Omental fat pad (tissue), 4 donors: ENCODE data around the gene MYO5A. TPM values are rescaled to one million over a fixed set of nuclear protein-coding genes. Genes with fewer than 3 reads are reported as not detected.

Experiments used
- ATAC-seq: fragments of 150-250 bp; one replicate; pipeline ENCODE4 v1.9.1; 2016; ENCODE audit warnings: mild to moderate bottlenecking, moderate library complexity; ENCODE audit not compliant: low FRiP score
- DNase-seq: peaks from one replicate; pipeline ENCODE4 v3.0.0-alpha.2; 2019; ENCODE audit warnings: low spot score
- total RNA-seq, 4 donors: library from RNA; depleted of rRNA; stranded (reverse); fragments of >200 nt; gene quantifications; one replicate each; pipeline ENCODE4 v1.1.0, GENCODE V29; 2016
- TF ChIP-seq, protein P1 (sequence below), 3 donors: fragments of 450-650 bp; IDR thresholded peaks; one replicate each; pipeline ENCODE4 v1.5.1; 2016 to 2017; ENCODE audit warnings: antibody characterized with exemption in 3 of 3, mild to moderate bottlenecking in 3 of 3, moderate library complexity in 2 of 3

MYO5A gene
- total RNA-seq, 4 donors from 2014 or later, result 45.5 to 81.6 (median 65.5) TPM

DNA sequence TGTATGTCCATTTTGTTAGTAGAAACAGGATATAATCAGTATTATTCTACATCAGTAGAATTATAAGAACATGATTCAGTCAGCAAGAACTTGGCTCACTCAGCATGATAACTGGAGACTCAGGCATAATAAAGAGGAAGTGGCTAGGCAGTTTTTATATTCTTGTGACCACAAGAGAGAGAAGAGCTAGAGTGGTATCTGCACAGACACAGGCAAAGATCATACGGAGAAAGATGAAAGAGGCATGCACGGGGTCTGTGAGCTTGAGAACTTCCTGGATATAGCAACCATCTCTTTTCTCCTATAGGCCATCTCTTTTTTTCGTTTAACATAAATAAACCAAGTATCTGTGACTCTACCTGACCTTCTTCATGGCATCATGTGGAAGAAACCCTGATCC is 46.8 kb downstream of the MYO5A start:
- DNase-seq (no peak), ATAC-seq (no peak)
- TF ChIP-seq, protein P1, sequence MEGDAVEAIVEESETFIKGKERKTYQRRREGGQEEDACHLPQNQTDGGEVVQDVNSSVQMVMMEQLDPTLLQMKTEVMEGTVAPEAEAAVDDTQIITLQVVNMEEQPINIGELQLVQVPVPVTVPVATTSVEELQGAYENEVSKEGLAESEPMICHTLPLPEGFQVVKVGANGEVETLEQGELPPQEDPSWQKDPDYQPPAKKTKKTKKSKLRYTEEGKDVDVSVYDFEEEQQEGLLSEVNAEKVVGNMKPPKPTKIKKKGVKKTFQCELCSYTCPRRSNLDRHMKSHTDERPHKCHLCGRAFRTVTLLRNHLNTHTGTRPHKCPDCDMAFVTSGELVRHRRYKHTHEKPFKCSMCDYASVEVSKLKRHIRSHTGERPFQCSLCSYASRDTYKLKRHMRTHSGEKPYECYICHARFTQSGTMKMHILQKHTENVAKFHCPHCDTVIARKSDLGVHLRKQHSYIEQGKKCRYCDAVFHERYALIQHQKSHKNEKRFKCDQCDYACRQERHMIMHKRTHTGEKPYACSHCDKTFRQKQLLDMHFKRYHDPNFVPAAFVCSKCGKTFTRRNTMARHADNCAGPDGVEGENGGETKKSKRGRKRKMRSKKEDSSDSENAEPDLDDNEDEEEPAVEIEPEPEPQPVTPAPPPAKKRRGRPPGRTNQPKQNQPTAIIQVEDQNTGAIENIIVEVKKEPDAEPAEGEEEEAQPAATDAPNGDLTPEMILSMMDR (IDR thresholded peaks at IDR 0.05), result no peak

DNA sequence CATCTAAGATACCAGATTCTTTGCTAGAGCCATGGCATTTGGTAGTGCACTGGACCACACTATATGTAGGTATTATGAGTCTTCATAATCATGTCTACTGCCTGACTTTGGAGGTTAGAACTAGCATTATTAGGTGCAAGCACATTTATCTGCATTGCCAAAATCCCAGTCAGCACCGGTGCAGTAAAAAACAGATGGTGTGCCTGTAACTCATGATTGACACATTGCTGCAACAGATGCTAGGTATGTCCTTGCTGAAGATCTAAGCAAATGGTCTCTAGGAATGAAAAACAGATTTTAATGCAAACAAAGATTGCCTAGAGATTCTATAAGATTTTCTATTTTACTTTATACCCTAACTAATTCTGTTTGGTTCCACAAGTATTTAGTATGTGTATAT is 47.7 kb downstream of the MYO5A start:
- TF ChIP-seq, protein P1 (IDR thresholded peaks at IDR 0.05), result no peak
- ATAC-seq, result no peak

DNA sequence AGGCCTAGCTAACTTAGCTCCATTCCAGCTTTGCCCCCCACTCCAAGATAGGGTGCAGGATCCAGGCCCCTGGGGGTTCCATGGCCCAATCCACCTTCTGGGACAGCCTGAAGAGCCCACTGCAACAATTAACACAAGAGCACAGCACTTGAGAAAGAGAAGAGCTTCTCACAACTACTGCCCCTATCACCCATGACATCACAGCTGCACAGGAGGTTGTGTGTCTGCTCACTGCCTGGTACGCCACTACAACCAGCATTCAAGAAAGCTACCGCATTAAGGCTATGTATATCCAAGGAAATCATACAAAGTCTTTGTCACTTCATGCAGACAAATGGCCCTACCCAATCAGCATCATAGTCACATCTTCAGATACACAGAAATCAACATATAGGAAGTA is 62.0 kb downstream of the MYO5A start:
- ATAC-seq, result no peak
- TF ChIP-seq, protein P1 (IDR thresholded peaks at IDR 0.05), result no peak
- DNase-seq, result no peak

More for the DNA sequence above, 47.7 kb downstream of the MYO5A start:
- no peak for DNase-seq

DNA sequence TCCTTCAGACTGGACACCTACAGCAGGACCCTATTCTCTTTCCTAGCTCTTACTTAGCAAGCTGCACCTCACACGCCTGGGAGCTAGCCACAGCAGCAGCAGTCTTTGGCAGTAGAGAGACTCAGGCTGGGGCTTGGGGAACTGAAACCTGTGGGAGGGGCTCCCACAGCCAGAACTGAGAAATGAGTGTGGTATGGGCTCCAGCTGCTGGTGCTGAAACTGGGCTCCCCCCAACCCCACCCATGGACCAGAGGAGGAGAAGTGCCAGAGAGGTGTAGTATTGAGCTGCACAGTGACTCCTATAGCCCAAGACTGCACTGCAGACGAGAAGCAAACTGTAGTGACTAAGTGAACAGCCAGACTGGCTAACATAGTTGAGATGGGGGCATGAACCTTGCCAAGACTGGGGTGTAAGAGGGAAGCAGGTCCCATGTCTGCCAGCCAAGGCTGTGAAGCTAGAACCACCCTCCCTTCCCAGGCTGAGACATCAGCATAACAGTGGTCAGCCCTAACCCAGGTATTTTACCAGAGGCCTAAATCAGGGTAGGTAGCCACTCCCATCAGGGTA is 62.5 kb downstream of the MYO5A start:
- ATAC-seq, result peak; percentile 48
- DNase-seq, result no peak
- TF ChIP-seq, protein P1 (IDR thresholded peaks at IDR 0.05), result no peak

DNA sequence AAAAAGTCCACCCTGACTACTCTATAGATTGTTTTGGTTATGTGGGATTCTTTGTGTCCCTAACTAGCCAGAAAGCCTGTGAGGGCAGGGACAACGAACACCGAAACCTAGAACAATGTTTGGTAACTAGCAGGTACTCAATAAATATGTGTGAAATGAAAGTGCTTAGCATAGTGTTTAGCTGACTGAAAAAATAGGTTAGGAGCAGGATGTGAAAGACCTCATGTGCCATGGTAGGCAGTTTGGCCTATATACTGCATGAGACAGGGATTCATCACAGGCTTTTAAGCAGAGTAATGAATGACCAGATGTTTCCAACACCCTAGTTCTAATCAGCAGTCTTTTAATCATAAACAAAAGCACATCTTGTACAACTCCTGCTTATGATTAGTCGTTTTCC is 64.2 kb downstream of the MYO5A start:
- DNase-seq (no peak), ATAC-seq (no peak)
- TF ChIP-seq, protein P1 (IDR thresholded peaks at IDR 0.05), result no peak

DNA sequence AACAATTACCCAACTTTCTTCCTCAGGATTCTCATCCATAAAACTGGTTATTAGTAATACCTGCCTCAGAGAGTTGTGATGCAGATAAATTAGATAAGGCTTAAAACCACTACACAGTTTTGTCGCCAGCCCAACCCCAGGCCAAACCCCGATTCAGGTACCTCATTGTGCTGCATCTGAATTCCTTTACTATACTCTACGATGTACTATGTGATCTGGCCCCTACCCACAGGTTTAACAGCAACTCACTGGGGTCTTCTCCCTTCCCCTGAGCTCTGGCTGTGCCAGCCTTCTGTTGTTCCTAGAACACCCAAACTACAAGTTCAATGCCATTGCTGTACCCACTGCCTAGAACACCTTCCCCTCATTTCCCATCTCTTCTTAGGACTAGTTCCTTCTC is 64.6 kb downstream of the MYO5A start:
- TF ChIP-seq, protein P1 (IDR thresholded peaks at IDR 0.05), result no peak
- ATAC-seq, result no peak
- DNase-seq, result no peak

DNA sequence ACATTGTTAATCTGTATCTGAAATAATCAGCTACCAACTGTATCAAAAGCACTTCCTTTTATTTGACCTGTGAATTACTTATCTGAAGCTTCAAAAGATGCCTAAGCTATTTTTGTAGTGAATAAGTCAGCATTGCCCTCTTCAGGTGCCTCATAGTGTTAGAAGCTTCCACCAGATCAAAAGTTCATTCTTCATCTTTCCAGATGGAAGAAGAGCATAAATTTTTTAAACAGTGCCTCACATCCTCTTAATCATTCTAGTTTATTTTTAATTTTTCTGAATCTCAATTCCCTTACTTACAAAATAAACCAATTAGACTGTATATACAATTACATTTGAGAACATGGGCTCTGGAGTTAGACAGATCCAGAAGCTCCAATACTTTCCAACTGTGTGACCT is 65.0 kb downstream of the MYO5A start:
- DNase-seq, result no peak
- TF ChIP-seq, protein P1 (IDR thresholded peaks at IDR 0.05), result no peak
- no peak for ATAC-seq
